Vagina (tissue), 2 donors: ENCODE measurements around the gene CDH13. TPM values are rescaled to one million over a fixed set of nuclear protein-coding genes. Genes with fewer than 3 reads are reported as not detected.

Source experiments
- DNase-seq, 2 donors: peaks; one replicate each; pipeline ENCODE4 v3.0.0-alpha.2; 2017; ENCODE audit errors: extremely low spot score in 2 of 2
- H3K27ac ChIP-seq: fragments of 200-600 bp; sonication (generic); one replicate; pipeline ENCODE4 v1.5.1; 2019
- H3K27me3 ChIP-seq: fragments of 200-600 bp; sonication (generic); one replicate; pipeline ENCODE4 v1.5.1; 2019
- H3K36me3 ChIP-seq, 2 donors: fragments of 200-600 bp; sonication (generic); one replicate each; pipeline ENCODE4 v1.5.1; 2017 to 2019
- H3K4me1 ChIP-seq: fragments of 200-600 bp; sonication (generic); one replicate; pipeline ENCODE4 v1.5.1; 2019
- H3K4me3 ChIP-seq, 2 donors: fragments of 200-600 bp; sonication (generic); 1 replicate in 1 of 2; 2 replicates in 1 of 2; pipeline ENCODE4 v1.5.1; 2016 to 2019
- H3K9me3 ChIP-seq: fragments of 200-600 bp; sonication (generic); one replicate; pipeline ENCODE4 v1.5.1; 2019
- CTCF ChIP-seq, 3 experiments: fragments of 450-650 bp in 2 of 3; fragments of 200-600 bp in 1 of 3; sonication (generic) in 1 of 3; IDR thresholded peaks; one replicate each; pipeline ENCODE4 v1.5.1; 2017 to 2019; ENCODE audit warnings: antibody characterized with exemption in 3 of 3, mild to moderate bottlenecking in 2 of 3, moderate library complexity in 2 of 3
- POLR2A ChIP-seq, 2 donors: fragments of 450-650 bp; IDR thresholded peaks; one replicate each; pipeline ENCODE4 v1.6.1; 2017; ENCODE audit warnings: antibody characterized with exemption in 2 of 2, mild to moderate bottlenecking in 2 of 2, moderate library complexity in 2 of 2
- POLR2AphosphoS5 ChIP-seq, 2 donors: sonication (generic); formaldehyde crosslinking; IDR thresholded peaks; one replicate each; pipeline ENCODE4 v1.9.0; 2017; ENCODE audit warnings: antibody characterized with exemption in 2 of 2, mild to moderate bottlenecking in 2 of 2, low read depth in 1 of 2; ENCODE audit not compliant: insufficient read depth in 1 of 2
- intact Hi-C: fragments of 100-400 bp; cut with DNase I; formaldehyde crosslinking; loops from one replicate; pipeline ENCODE4 v1.15.1; 2023
- microRNA counts, 2 donors: library from miRNA; unstranded; fragments of <30 nt; microRNA quantifications; one replicate each; lab custom pipeline; 2016 to 2017
- microRNA-seq: library from miRNA; unstranded; fragments of <30 nt; microRNA quantifications from one replicate; pipeline ENCODE4, GENCODE V29; 2017; ENCODE audit warnings: borderline number of aligned reads, borderline replicate concordance
- small RNA-seq: library from RNA; depleted of rRNA; stranded (forward); fragments of <200 nt; gene quantifications from one replicate; pipeline ENCODE3, GENCODE V24; 2016
- total RNA-seq: library from RNA; depleted of rRNA; stranded (reverse); fragments of >200 nt; gene quantifications from one replicate; pipeline ENCODE4 v1.2.3, GENCODE V29; 2016

The CDH13 gene
- total RNA-seq, 1 donor from 2014 or later, result 123 TPM

GRCh38 chr16:83847371-83848225 lies 1220.8 kb downstream of the CDH13 start:
- Histone ChIP-seq H3K4me3 (no peak overlapping the region), H3K4me1 (no peaks in the 10 kb centered on the region), H3K36me3 (no peaks in the 10 kb centered on the region), H3K27ac (no peak overlapping the region), H3K9me3 (no peaks in the 10 kb centered on the region), H3K27me3 (no peaks in the 10 kb centered on the region)
- no peak for DNase-seq
- TF ChIP-seq POLR2A (IDR thresholded peaks at IDR 0.05), result no peak
- TF ChIP-seq CTCF (IDR thresholded peaks at IDR 0.05), result no peak
- no peak for TF ChIP-seq POLR2AphosphoS5 (IDR thresholded peaks at IDR 0.05; ENCODE audit: insufficient read depth in 1 of 2, low read depth in 1 of 2)
- intact Hi-C loops, result no loop called here

- H3K4me3 ChIP-seq, result no peak overlapping the region
These were observed 1222.7 kb downstream of the CDH13 start for GRCh38 chr16:83849421-83849820.

More at GRCh38 chr16:83849421-83849820, 1222.7 kb downstream of the CDH13 start:
- TF ChIP-seq POLR2AphosphoS5 (IDR thresholded peaks at IDR 0.05; ENCODE audit: insufficient read depth in 1 of 2, low read depth in 1 of 2) (no peak), POLR2A (IDR thresholded peaks at IDR 0.05) (no peak), CTCF (IDR thresholded peaks at IDR 0.05) (no peak)
- Histone ChIP-seq H3K4me1 (no peaks in the 10 kb centered on the region), H3K36me3 (no peaks in the 10 kb centered on the region), H3K27ac (no peak overlapping the region), H3K27me3 (no peaks in the 10 kb centered on the region), H3K9me3 (no peaks in the 10 kb centered on the region)
- DNase-seq, result no peak
- intact Hi-C loops, result no loop called here

MicroRNAs encoded within 50 kb of the gene (microRNA counts, 767-probe panel; counts per million panel counts)
- microRNA hsa-miR-3182 (lab: Ali Mortazavi, UCI), result 238 to 261 counts per million in 2 donors

Small RNA genes lying within 50 kb of the gene (microRNA-seq; reads per million reads assigned to microRNA genes)
- gene MIR3182 (not detected), gene MIR8058 (not detected)

Small RNA genes lying within 50 kb of the gene (small RNA-seq; reads per million reads assigned to genes)
- not detected for gene AC099506.2
- not detected for gene MIR3182
- not detected for gene MIR8058
